Sigmoid colon (tissue), 4 donors: Measurements from ENCODE around the gene KRT76.

Experiments
- CTCF ChIP-seq, 4 experiments: fragments of 450-650 bp in 3 of 4; fragments of 200-600 bp in 1 of 4; IDR thresholded peaks; one replicate each; pipeline ENCODE4 v1.5.1; 2016 to 2019; ENCODE audit warnings: antibody characterized with exemption in 4 of 4, mild to moderate bottlenecking in 3 of 4, moderate library complexity in 2 of 4
- EP300 ChIP-seq, 4 donors: sonication (generic); formaldehyde crosslinking; IDR thresholded peaks; one replicate each; pipeline ENCODE4 v1.6.1; 2017; ENCODE audit warnings: antibody characterized with exemption in 4 of 4
- POLR2A ChIP-seq, 2 donors: fragments of 450-650 bp; IDR thresholded peaks; one replicate each; pipeline ENCODE4 v1.6.1; 2016; ENCODE audit warnings: antibody characterized with exemption in 2 of 2, mild to moderate bottlenecking in 2 of 2, moderate library complexity in 2 of 2

GRCh38 chr12:52767427-52767826 is 9.7 kb downstream of the KRT76 start:
- TF ChIP-seq CTCF (IDR thresholded peaks at IDR 0.05) (no peak), EP300 (IDR thresholded peaks at IDR 0.05) (no peak), POLR2A (IDR thresholded peaks at IDR 0.05) (no peak)
